ENCODE results near the gene OLIG1. TPM values are rescaled to one million over a fixed set of nuclear protein-coding genes. Genes with fewer than 3 reads are reported as not detected.

The OLIG1 gene, protein sequence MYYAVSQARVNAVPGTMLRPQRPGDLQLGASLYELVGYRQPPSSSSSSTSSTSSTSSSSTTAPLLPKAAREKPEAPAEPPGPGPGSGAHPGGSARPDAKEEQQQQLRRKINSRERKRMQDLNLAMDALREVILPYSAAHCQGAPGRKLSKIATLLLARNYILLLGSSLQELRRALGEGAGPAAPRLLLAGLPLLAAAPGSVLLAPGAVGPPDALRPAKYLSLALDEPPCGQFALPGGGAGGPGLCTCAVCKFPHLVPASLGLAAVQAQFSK
- total RNA-seq = 1.5 TPM
- 18.2 TPM for polyA plus RNA-seq (ENCODE audit: insufficient read depth, low read depth, low replicate concordance)
- long read RNA-seq, donor 1, partial matches to known transcripts = 0 of 1 reads
- long read RNA-seq, donor 1, other reads (novel, unspliced or antisense) = 0 of 1 reads
- long read RNA-seq, donor 2 = 0 reads
- long read RNA-seq, donor 3 = 0 reads
- long read RNA-seq, donor 4, partial matches to known transcripts = 0 of 1 reads
- long read RNA-seq, donor 4, other reads (novel, unspliced or antisense) = 0 of 1 reads
- long read RNA-seq, donor 5 = 0 reads
- long read RNA-seq, donor 6, partial matches to known transcripts = 0 of 1 reads
- long read RNA-seq, donor 6, other reads (novel, unspliced or antisense) = 0 of 1 reads
- long read RNA-seq, donor 7, partial matches to known transcripts = 0 of 5 reads
- long read RNA-seq, donor 7, other reads (novel, unspliced or antisense) = 0 of 5 reads
- long read RNA-seq, donor 8 = 0 reads
- long read RNA-seq, donor 9 = 0 reads
- long read RNA-seq, donor 10, partial matches to known transcripts = 0 of 1 reads
- long read RNA-seq, donor 10, other reads (novel, unspliced or antisense) = 0 of 1 reads

DNA sequence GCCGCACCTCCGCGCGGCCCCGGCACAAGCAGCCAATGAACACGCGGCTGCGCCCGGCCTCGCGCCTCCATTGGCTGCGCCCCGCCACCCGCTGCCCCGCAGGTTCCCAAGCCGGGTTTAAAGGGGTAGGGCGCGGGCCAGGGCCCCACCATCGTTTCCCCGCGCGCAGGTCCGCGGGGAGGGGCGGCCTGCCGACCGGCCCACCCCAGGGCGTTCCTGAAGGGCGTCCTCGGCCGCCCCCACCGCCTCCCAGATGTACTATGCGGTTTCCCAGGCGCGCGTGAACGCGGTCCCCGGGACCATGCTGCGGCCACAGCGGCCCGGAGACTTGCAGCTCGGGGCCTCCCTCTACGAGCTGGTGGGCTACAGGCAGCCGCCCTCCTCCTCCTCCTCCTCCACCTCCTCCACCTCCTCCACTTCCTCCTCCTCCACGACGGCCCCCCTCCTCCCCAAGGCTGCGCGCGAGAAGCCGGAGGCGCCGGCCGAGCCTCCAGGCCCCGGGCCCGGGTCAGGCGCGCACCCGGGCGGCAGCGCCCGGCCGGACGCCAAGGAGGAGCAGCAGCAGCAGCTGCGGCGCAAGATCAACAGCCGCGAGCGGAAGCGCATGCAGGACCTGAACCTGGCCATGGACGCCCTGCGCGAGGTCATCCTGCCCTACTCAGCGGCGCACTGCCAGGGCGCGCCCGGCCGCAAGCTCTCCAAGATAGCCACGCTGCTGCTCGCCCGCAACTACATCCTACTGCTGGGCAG is at the start of gene OLIG1:
OLIG1 (plus strand) TSS at position 148 of the 750 bp plus-strand sequence; CDS start at position 254, 106 bp downstream.
- peaks cover 0 to 2% (median 0%) of the 10 kb centered on the region in 3 donors for H3K4me1 ChIP-seq (ENCODE audit: control insufficient read depth in 2 of 3, insufficient read depth in 2 of 3, low read depth in 1 of 3, low read length in 3 of 3)
- DNase-seq = peak; percentile 53 to 82 (median 65)
- intact Hi-C loops (cut with DNase I) = no loop called here
- FAIRE-seq = no peak
- H3K4me3 ChIP-seq (ENCODE audit: low read length in 3 of 3) = peak within 1 kb of the TSS in 2 of 3 donors; percentile 70 to 74
- H3K27me3 ChIP-seq (ENCODE audit: control insufficient read depth, insufficient read depth, low read length) = peaks cover 57% of the 10 kb centered on the region
- H3K9me3 ChIP-seq (ENCODE audit: control insufficient read depth in 2 of 3, insufficient read depth in 1 of 3, low read length in 3 of 3) = no peaks in the 10 kb centered on the region
- peak within 1 kb of the TSS in 1 of 2 donors; percentile 9 for H3K27ac ChIP-seq (ENCODE audit: low read depth in 2 of 2, low read length in 2 of 2)
- TF ChIP-seq, protein P1, sequence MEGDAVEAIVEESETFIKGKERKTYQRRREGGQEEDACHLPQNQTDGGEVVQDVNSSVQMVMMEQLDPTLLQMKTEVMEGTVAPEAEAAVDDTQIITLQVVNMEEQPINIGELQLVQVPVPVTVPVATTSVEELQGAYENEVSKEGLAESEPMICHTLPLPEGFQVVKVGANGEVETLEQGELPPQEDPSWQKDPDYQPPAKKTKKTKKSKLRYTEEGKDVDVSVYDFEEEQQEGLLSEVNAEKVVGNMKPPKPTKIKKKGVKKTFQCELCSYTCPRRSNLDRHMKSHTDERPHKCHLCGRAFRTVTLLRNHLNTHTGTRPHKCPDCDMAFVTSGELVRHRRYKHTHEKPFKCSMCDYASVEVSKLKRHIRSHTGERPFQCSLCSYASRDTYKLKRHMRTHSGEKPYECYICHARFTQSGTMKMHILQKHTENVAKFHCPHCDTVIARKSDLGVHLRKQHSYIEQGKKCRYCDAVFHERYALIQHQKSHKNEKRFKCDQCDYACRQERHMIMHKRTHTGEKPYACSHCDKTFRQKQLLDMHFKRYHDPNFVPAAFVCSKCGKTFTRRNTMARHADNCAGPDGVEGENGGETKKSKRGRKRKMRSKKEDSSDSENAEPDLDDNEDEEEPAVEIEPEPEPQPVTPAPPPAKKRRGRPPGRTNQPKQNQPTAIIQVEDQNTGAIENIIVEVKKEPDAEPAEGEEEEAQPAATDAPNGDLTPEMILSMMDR (IDR thresholded peaks at IDR 0.05; ENCODE audit: borderline replicate concordance, extremely low read depth, insufficient read depth) = no peak
- H3K36me3 ChIP-seq (ENCODE audit: control insufficient read depth in 2 of 3, insufficient read depth in 3 of 3, low read length in 3 of 3) = no peaks in the 10 kb centered on the region
- no peak within 1 kb of the TSS for H3K9ac ChIP-seq (ENCODE audit: low read length in 3 of 3)

DNA sequence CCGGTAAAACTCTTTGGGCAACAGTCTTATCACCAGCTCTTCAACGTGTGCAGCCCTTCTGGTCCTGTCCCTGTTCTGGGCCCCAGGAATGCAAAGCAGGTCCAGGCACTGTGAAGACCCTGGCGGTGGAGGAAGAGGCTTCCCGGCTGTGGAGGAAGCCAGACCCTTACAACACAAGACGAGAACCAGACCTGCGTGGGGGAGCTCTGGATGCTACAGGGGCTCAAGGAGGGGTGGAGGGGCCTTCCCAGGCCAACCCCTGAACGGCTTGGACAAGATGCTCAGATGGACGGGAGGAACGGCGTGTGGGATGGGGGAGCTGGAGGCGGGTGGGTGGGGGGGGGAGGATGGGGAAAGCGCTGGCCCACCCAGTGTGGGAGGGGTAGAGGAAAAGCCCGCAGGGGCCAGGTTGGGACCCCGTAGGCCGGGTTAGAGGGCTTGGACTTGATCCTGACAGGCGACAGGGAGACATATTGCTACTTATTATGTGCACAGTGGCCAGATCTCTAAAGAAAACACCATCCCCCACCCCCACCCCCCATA is 49.3 kb upstream of the OLIG1 start:
- Histone ChIP-seq H3K36me3 (ENCODE audit: control insufficient read depth in 2 of 3, insufficient read depth in 3 of 3, low read length in 3 of 3) (no peaks in the 10 kb centered on the region), H3K27ac (ENCODE audit: low read depth in 2 of 2, low read length in 2 of 2) (no peak overlapping the region), H3K27me3 (ENCODE audit: control insufficient read depth, insufficient read depth, low read length) (peaks cover 66% of the 10 kb centered on the region), H3K9me3 (ENCODE audit: control insufficient read depth in 2 of 3, insufficient read depth in 1 of 3, low read length in 3 of 3) (no peaks in the 10 kb centered on the region), H3K9ac (ENCODE audit: low read length in 3 of 3) (no peak overlapping the region), H3K4me1 (ENCODE audit: control insufficient read depth in 2 of 3, insufficient read depth in 2 of 3, low read depth in 1 of 3, low read length in 3 of 3) (peaks cover 0 to 4% (median 0%) of the 10 kb centered on the region in 3 donors), H3K4me3 (ENCODE audit: low read length in 3 of 3) (no peak overlapping the region)
- TF ChIP-seq, protein P1 (IDR thresholded peaks at IDR 0.05; ENCODE audit: borderline replicate concordance, extremely low read depth, insufficient read depth) = no peak
- no peak for FAIRE-seq
- intact Hi-C loops (cut with DNase I) = no loop called here
- DNase-seq = peak in 1 of 5 donors; percentile 21

- no peak for DNase-seq
- Histone ChIP-seq H3K36me3 (ENCODE audit: control insufficient read depth in 2 of 3, insufficient read depth in 3 of 3, low read length in 3 of 3) (no peaks in the 10 kb centered on the region), H3K4me1 (ENCODE audit: control insufficient read depth in 2 of 3, insufficient read depth in 2 of 3, low read depth in 1 of 3, low read length in 3 of 3) (peaks cover 0 to 7% (median 0%) of the 10 kb centered on the region in 3 donors), H3K4me3 (ENCODE audit: low read length in 3 of 3) (no peak overlapping the region), H3K9me3 (ENCODE audit: control insufficient read depth in 2 of 3, insufficient read depth in 1 of 3, low read length in 3 of 3) (no peaks in the 10 kb centered on the region), H3K9ac (ENCODE audit: low read length in 3 of 3) (no peak overlapping the region), H3K27me3 (ENCODE audit: control insufficient read depth, insufficient read depth, low read length) (peaks cover 70% of the 10 kb centered on the region), H3K27ac (ENCODE audit: low read depth in 2 of 2, low read length in 2 of 2) (no peak overlapping the region)
- intact Hi-C loops (cut with DNase I) = no loop called here
- TF ChIP-seq, protein P1 (IDR thresholded peaks at IDR 0.05; ENCODE audit: borderline replicate concordance, extremely low read depth, insufficient read depth) = no peak
- no peak for FAIRE-seq
These were observed 48.8 kb upstream of the OLIG1 start for GRCh38 chr21:33021150-33021549.
